Vagina (tissue), 2 donors: ENCODE data around the gene HCN4.

Experiments
- CTCF ChIP-seq, 3 experiments: fragments of 450-650 bp in 2 of 3; fragments of 200-600 bp in 1 of 3; sonication (generic) in 1 of 3; IDR thresholded peaks; one replicate each; pipeline ENCODE4 v1.5.1; 2017 to 2019; ENCODE audit warnings: antibody characterized with exemption in 3 of 3, mild to moderate bottlenecking in 2 of 3, moderate library complexity in 2 of 3
- POLR2A ChIP-seq, 2 donors: fragments of 450-650 bp; IDR thresholded peaks; one replicate each; pipeline ENCODE4 v1.6.1; 2017; ENCODE audit warnings: antibody characterized with exemption in 2 of 2, mild to moderate bottlenecking in 2 of 2, moderate library complexity in 2 of 2

- TF ChIP-seq POLR2A (IDR thresholded peaks at IDR 0.05): no peak
- no peak for TF ChIP-seq CTCF (IDR thresholded peaks at IDR 0.05)
These were observed 50.9 kb downstream of the HCN4 start for GRCh38 chr15:73317651-73318462.
